Measurements from ENCODE around the gene PLXND1.
"Not testable (repeated sequence)": the region's sequence is repeated elsewhere in the genome, so short reads cannot be mapped to it uniquely, and the experiment has no call there.

The PLXND1 gene

GRCh38 chr3:129524081-129524480 is 82.4 kb downstream of the PLXND1 start:
- Histone ChIP-seq H3K36me3 (replicated peaks) (no peaks in the 10 kb centered on the region), H3K9me3 (no peaks in the 10 kb centered on the region), H3K4me3 (no peak overlapping the region), H3K4me1 (no peaks in the 10 kb centered on the region), H3K27me3 (ENCODE audit: low read depth) (no peaks in the 10 kb centered on the region)
- DNase-seq (ENCODE audit: low spot score in 2 of 2) = no peak
- in situ Hi-C loops (cut with MboI; ENCODE audit: low sequenced_read_pairs) = no loop called here

- Histone ChIP-seq H3K4me1 (no peaks in the 10 kb centered on the region), H3K36me3 (replicated peaks) (no peaks in the 10 kb centered on the region), H3K4me3 (no peak overlapping the region), H3K9me3 (no peaks in the 10 kb centered on the region), H3K27me3 (ENCODE audit: low read depth) (no peaks in the 10 kb centered on the region)
- no peak for DNase-seq (ENCODE audit: low spot score in 2 of 2)
- in situ Hi-C loops (cut with MboI; ENCODE audit: low sequenced_read_pairs) = no loop called here
Measured at GRCh38 chr3:129522953-129523352, 83.5 kb downstream of the PLXND1 start.

- Histone ChIP-seq H3K27me3 (ENCODE audit: low read depth) (no peaks in the 10 kb centered on the region), H3K4me3 (no peak overlapping the region), H3K36me3 (replicated peaks) (no peaks in the 10 kb centered on the region), H3K9me3 (no peaks in the 10 kb centered on the region), H3K4me1 (no peaks in the 10 kb centered on the region)
- in situ Hi-C loops (cut with MboI; ENCODE audit: low sequenced_read_pairs) = no loop called here
- no peak for DNase-seq (ENCODE audit: low spot score in 2 of 2)
Measured at GRCh38 chr3:129521611-129522010, 84.9 kb downstream of the PLXND1 start.

GRCh38 chr3:129520960-129521359 is 85.5 kb downstream of the PLXND1 start:
- in situ Hi-C loops (cut with MboI; ENCODE audit: low sequenced_read_pairs) = no loop called here
- DNase-seq (ENCODE audit: low spot score in 2 of 2) = no peak
- Histone ChIP-seq H3K4me3 (no peak overlapping the region), H3K4me1 (no peaks in the 10 kb centered on the region), H3K9me3 (no peaks in the 10 kb centered on the region), H3K27me3 (ENCODE audit: low read depth) (no peaks in the 10 kb centered on the region), H3K36me3 (replicated peaks) (no peaks in the 10 kb centered on the region)

GRCh38 chr3:129519896-129520715 is 86.4 kb downstream of the PLXND1 start:
- DNase-seq (ENCODE audit: low spot score in 2 of 2) = no peak
- Histone ChIP-seq H3K4me1 (no peaks in the 10 kb centered on the region), H3K27me3 (ENCODE audit: low read depth) (no peaks in the 10 kb centered on the region), H3K9me3 (no peaks in the 10 kb centered on the region), H3K36me3 (replicated peaks) (no peaks in the 10 kb centered on the region), H3K4me3 (no peak overlapping the region)
- in situ Hi-C loops (cut with MboI; ENCODE audit: low sequenced_read_pairs) = no loop called here

GRCh38 chr3:129519449-129519848 is 87.0 kb downstream of the PLXND1 start:
- Histone ChIP-seq H3K4me3 (no peak overlapping the region), H3K36me3 (replicated peaks) (no peaks in the 10 kb centered on the region), H3K9me3 (no peaks in the 10 kb centered on the region), H3K4me1 (no peaks in the 10 kb centered on the region), H3K27me3 (ENCODE audit: low read depth) (no peaks in the 10 kb centered on the region)
- in situ Hi-C loops (cut with MboI; ENCODE audit: low sequenced_read_pairs) = no loop called here
- no peak for DNase-seq (ENCODE audit: low spot score in 2 of 2)

GRCh38 chr3:129518581-129518980 is 87.9 kb downstream of the PLXND1 start:
- in situ Hi-C loops (cut with MboI; ENCODE audit: low sequenced_read_pairs) = no loop called here
- no peak for DNase-seq (ENCODE audit: low spot score in 2 of 2)
- no peaks in the 10 kb centered on the region for H3K36me3 ChIP-seq (replicated peaks)

GRCh38 chr3:129518038-129518561 is 88.4 kb downstream of the PLXND1 start:
- in situ Hi-C loops (cut with MboI; ENCODE audit: low sequenced_read_pairs) = no loop called here
- H3K27me3 ChIP-seq (ENCODE audit: low read depth) = no peaks in the 10 kb centered on the region
- no peaks in the 10 kb centered on the region for H3K4me1 ChIP-seq
- H3K9me3 ChIP-seq = no peaks in the 10 kb centered on the region
- H3K36me3 ChIP-seq (replicated peaks) = no peaks in the 10 kb centered on the region
- H3K4me3 ChIP-seq = no peak overlapping the region
- no peak for DNase-seq (ENCODE audit: low spot score in 2 of 2)

More at GRCh38 chr3:129518581-129518980, 87.9 kb downstream of the PLXND1 start:
- H3K4me1 ChIP-seq = no peaks in the 10 kb centered on the region
- H3K9me3 ChIP-seq = no peaks in the 10 kb centered on the region
- no peak overlapping the region for H3K4me3 ChIP-seq
- no peaks in the 10 kb centered on the region for H3K27me3 ChIP-seq (ENCODE audit: low read depth)

- DNase-seq (ENCODE audit: low spot score in 2 of 2) = no peak
- H3K36me3 ChIP-seq (replicated peaks) = no peaks in the 10 kb centered on the region
- no peaks in the 10 kb centered on the region for H3K9me3 ChIP-seq
- no peaks in the 10 kb centered on the region for H3K27me3 ChIP-seq (ENCODE audit: low read depth)
- H3K4me3 ChIP-seq = no peak overlapping the region
- H3K4me1 ChIP-seq = no peaks in the 10 kb centered on the region
- in situ Hi-C loops (cut with MboI; ENCODE audit: low sequenced_read_pairs) = no loop called here
Measured at GRCh38 chr3:129517516-129517915, 89.0 kb downstream of the PLXND1 start.

GRCh38 chr3:129515821-129516432 is 90.5 kb downstream of the PLXND1 start:
- H3K4me3 ChIP-seq; in situ Hi-C loops (cut with MboI; ENCODE audit: low sequenced_read_pairs); DNase-seq (ENCODE audit: low spot score in 2 of 2); H3K9me3 ChIP-seq; H3K4me1 ChIP-seq; H3K27me3 ChIP-seq (ENCODE audit: low read depth); H3K36me3 ChIP-seq (replicated peaks): not testable (repeated sequence)

GRCh38 chr3:129515108-129515820 is 91.2 kb downstream of the PLXND1 start:
- in situ Hi-C loops (cut with MboI; ENCODE audit: low sequenced_read_pairs) = not testable (repeated sequence)

GRCh38 chr3:129514563-129514962 is 91.9 kb downstream of the PLXND1 start:
- no peak for DNase-seq (ENCODE audit: low spot score in 2 of 2)
- H3K27me3 ChIP-seq (ENCODE audit: low read depth) = no peaks in the 10 kb centered on the region
- no peaks in the 10 kb centered on the region for H3K36me3 ChIP-seq (replicated peaks)
- H3K4me3 ChIP-seq = no peak overlapping the region
- H3K4me1 ChIP-seq = no peaks in the 10 kb centered on the region
- in situ Hi-C loops (cut with MboI; ENCODE audit: low sequenced_read_pairs) = no loop called here
- H3K9me3 ChIP-seq = no peaks in the 10 kb centered on the region

More at GRCh38 chr3:129515108-129515820, 91.2 kb downstream of the PLXND1 start:
- not testable (repeated sequence) for H3K27me3 ChIP-seq (ENCODE audit: low read depth); H3K4me1 ChIP-seq; H3K9me3 ChIP-seq; H3K36me3 ChIP-seq (replicated peaks); DNase-seq (ENCODE audit: low spot score in 2 of 2); H3K4me3 ChIP-seq

- H3K9me3 ChIP-seq = no peaks in the 10 kb centered on the region
- H3K4me3 ChIP-seq = no peak overlapping the region
- H3K36me3 ChIP-seq (replicated peaks) = no peaks in the 10 kb centered on the region
- DNase-seq (ENCODE audit: low spot score in 2 of 2) = no peak
- H3K27me3 ChIP-seq (ENCODE audit: low read depth) = no peaks in the 10 kb centered on the region
- in situ Hi-C loops (cut with MboI; ENCODE audit: low sequenced_read_pairs) = no loop called here
- no peaks in the 10 kb centered on the region for H3K4me1 ChIP-seq
Measured at GRCh38 chr3:129514110-129514509, 92.4 kb downstream of the PLXND1 start.

- DNase-seq (ENCODE audit: low spot score in 2 of 2) = no peak
- H3K27me3 ChIP-seq (ENCODE audit: low read depth) = no peaks in the 10 kb centered on the region
- in situ Hi-C loops (cut with MboI; ENCODE audit: low sequenced_read_pairs) = no loop called here
Measured at GRCh38 chr3:129513705-129514104, 92.8 kb downstream of the PLXND1 start.

More at GRCh38 chr3:129513705-129514104, 92.8 kb downstream of the PLXND1 start:
- Histone ChIP-seq H3K36me3 (replicated peaks) (no peaks in the 10 kb centered on the region), H3K4me3 (no peak overlapping the region), H3K9me3 (no peaks in the 10 kb centered on the region), H3K4me1 (no peaks in the 10 kb centered on the region)
